ENCODE data around the gene ISCU. TPM values are rescaled to one million over a fixed set of nuclear protein-coding genes. Genes with fewer than 3 reads are reported as not detected.

Gene ISCU
- total RNA-seq, 4 donors from 2014 or later: 172 to 269 (median 185) TPM

- Histone ChIP-seq H3K27me3 (peaks cover 0 to 3% of the 10 kb centered on the region in 2 donors), H3K9me3 (no peaks in the 10 kb centered on the region), H3K27ac (no peak overlapping the region), H3K4me1 (peaks cover 0 to 36% (median 1%) of the 10 kb centered on the region in 4 donors), H3K4me3 (no peak overlapping the region), H3K36me3 (no peaks in the 10 kb centered on the region)
- no peak for TF ChIP-seq POLR2A (IDR thresholded peaks at IDR 0.05)
- TF ChIP-seq, protein P1, sequence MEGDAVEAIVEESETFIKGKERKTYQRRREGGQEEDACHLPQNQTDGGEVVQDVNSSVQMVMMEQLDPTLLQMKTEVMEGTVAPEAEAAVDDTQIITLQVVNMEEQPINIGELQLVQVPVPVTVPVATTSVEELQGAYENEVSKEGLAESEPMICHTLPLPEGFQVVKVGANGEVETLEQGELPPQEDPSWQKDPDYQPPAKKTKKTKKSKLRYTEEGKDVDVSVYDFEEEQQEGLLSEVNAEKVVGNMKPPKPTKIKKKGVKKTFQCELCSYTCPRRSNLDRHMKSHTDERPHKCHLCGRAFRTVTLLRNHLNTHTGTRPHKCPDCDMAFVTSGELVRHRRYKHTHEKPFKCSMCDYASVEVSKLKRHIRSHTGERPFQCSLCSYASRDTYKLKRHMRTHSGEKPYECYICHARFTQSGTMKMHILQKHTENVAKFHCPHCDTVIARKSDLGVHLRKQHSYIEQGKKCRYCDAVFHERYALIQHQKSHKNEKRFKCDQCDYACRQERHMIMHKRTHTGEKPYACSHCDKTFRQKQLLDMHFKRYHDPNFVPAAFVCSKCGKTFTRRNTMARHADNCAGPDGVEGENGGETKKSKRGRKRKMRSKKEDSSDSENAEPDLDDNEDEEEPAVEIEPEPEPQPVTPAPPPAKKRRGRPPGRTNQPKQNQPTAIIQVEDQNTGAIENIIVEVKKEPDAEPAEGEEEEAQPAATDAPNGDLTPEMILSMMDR (IDR thresholded peaks at IDR 0.05): no peak
- no peak for TF ChIP-seq EP300 (IDR thresholded peaks at IDR 0.05)
- no peak for DNase-seq (ENCODE audit: low spot score in 2 of 2)
- 85 to 88% methylated on average over 10 of the region's 10 CpGs for WGBS, 2 donors
Measured at GRCh38 chr12:108607981-108608600, 45.7 kb downstream of the ISCU start.

- WGBS, 2 donors: 69 to 81% methylated on average over 5 of the region's 5 CpGs
- H3K4me1 ChIP-seq: peaks cover 0 to 41% (median 1%) of the 10 kb centered on the region in 4 donors
- no peaks in the 10 kb centered on the region for H3K36me3 ChIP-seq
- no peak for TF ChIP-seq POLR2A (IDR thresholded peaks at IDR 0.05)
- H3K27ac ChIP-seq: no peak overlapping the region
- no peak for DNase-seq (ENCODE audit: low spot score in 2 of 2)
- H3K27me3 ChIP-seq: peaks cover 0 to 3% of the 10 kb centered on the region in 2 donors
- no peaks in the 10 kb centered on the region for H3K9me3 ChIP-seq
- no peak overlapping the region for H3K4me3 ChIP-seq
Measured at GRCh38 chr12:108608616-108609015, 46.2 kb downstream of the ISCU start.

DNA sequence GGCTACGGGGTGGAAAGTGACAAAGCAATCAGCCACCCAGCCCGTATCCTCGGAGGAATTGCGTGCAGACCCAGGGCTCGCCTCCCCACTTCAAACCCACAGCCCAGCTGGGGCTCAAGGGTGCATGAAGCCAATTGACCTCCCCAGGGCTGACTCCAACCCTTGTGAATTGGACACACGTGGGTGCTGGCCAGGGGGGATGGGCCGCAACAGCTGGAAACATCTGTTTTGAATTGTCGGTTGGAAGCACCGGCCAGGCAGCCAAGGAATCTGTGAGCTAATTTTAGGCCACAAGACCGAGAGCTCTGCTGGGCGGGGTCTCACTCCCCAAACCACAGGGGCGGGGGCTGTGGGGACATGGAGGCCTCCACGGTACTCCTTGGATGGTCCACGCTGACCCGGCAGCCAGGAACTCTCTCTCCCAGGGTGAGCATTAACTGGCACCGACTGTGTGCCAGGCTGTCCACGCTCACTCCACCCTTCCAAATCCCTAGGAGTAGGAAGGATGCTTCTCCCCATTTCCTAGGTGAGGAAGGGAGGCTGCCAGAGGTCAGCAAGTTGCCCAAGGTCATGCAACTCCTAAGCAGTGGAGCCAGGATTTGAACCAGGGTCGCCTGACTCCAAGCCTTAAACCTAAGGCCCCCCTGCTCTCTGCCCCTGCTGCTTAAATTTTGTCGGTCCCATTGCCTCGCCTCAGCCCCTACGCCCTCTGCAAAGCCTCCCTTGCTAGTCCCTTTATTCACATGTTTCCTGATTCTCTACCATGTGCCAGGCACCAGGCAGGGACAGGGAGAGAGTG lies 47.3 kb downstream of the ISCU start:
- WGBS, 2 donors: 44 to 48% methylated on average over 12 to 21 of the region's 21 CpGs
- DNase-seq (ENCODE audit: low spot score in 2 of 2): peak; percentile 68 to 76
- no peaks in the 10 kb centered on the region for H3K9me3 ChIP-seq
- H3K36me3 ChIP-seq: no peaks in the 10 kb centered on the region
- H3K27me3 ChIP-seq: peaks cover 0 to 3% of the 10 kb centered on the region in 2 donors
- TF ChIP-seq, protein P1 (IDR thresholded peaks at IDR 0.05): no peak
- TF ChIP-seq EP300 (IDR thresholded peaks at IDR 0.05): peak in 1 of 2 donors; percentile 44
- TF ChIP-seq POLR2A (IDR thresholded peaks at IDR 0.05): no peak
- peak overlapping the region in 2 of 4 donors; percentile 14 to 58 for H3K27ac ChIP-seq
- H3K4me1 ChIP-seq: peaks cover 0 to 39% (median 1%) of the 10 kb centered on the region in 4 donors
- H3K4me3 ChIP-seq: no peak overlapping the region

- no peaks in the 10 kb centered on the region for H3K36me3 ChIP-seq
- H3K27me3 ChIP-seq: peaks cover 0 to 3% of the 10 kb centered on the region in 2 donors
- peak overlapping the region in 1 of 4 donors; percentile 58 for H3K27ac ChIP-seq
- no peaks in the 10 kb centered on the region for H3K9me3 ChIP-seq
- TF ChIP-seq POLR2A (IDR thresholded peaks at IDR 0.05) (no peak), EP300 (IDR thresholded peaks at IDR 0.05) (no peak)
- TF ChIP-seq, protein P1 (IDR thresholded peaks at IDR 0.05): no peak
- no peak overlapping the region for H3K4me3 ChIP-seq
- H3K4me1 ChIP-seq: peaks cover 0 to 38% (median 1%) of the 10 kb centered on the region in 4 donors
- WGBS, 2 donors: 85 to 89% methylated on average over 8 of the region's 8 CpGs
- no peak for DNase-seq (ENCODE audit: low spot score in 2 of 2)
Measured at GRCh38 chr12:108610336-108610815, 48.0 kb downstream of the ISCU start.

DNA sequence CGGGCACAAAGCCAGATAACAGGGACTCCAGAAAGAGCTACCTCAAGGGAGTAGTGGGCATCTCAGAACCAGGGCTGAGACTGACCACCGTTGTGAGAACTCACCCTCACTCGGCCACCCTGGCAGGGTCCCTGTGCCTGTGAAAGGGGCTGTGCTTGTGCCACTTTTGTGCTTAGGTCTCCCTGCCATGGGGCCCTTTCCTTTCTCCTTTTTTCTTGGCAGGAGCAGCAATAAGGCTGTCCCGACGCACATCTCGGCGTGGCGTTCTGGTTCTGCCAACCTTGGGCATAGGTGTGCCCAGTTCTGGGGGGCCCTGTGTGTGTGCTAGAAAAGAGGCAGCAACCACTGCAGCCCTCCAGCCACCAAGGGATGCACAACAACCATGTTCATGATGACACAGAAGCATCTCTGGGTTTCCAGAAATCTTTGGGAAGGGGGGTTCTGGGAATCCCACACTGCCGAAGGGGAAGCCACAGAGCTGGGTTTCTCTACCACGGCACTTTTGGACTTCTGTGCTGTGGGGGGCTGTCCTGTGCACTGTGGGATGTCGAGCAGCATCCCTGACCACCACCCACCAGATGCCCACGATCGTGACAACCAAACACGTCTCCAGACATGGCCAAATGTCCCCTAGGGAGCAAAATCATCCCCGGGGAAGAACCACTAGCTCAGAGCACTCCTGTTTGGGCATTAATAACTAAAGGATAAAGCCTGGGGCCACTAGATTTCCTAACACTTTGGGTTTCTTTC lies 48.6 kb downstream of the ISCU start:
- Histone ChIP-seq H3K36me3 (no peaks in the 10 kb centered on the region), H3K4me1 (peaks cover 0 to 35% (median 1%) of the 10 kb centered on the region in 4 donors), H3K9me3 (peaks cover 0 to 4% (median 0%) of the 10 kb centered on the region in 4 donors), H3K27me3 (peaks cover 0 to 3% of the 10 kb centered on the region in 2 donors), H3K27ac (peak overlapping the region in 2 of 4 donors; percentile 58 to 60), H3K4me3 (no peak overlapping the region)
- no peak for DNase-seq (ENCODE audit: low spot score in 2 of 2)
- no peak for TF ChIP-seq POLR2A (IDR thresholded peaks at IDR 0.05)
- TF ChIP-seq, protein P1 (IDR thresholded peaks at IDR 0.05): no peak
- TF ChIP-seq EP300 (IDR thresholded peaks at IDR 0.05): no peak
- 82% methylated on average over 15 of the region's 15 CpGs for WGBS, 2 donors
